ENCODE results near the gene NPIPA5. TPM values are rescaled to one million over a fixed set of nuclear protein-coding genes. Genes with fewer than 3 reads are reported as not detected.
"Not testable (repeated sequence)": the region's sequence is repeated elsewhere in the genome, so short reads cannot be mapped to it uniquely, and the experiment has no call there.

NPIPA5 gene
- total RNA-seq, 1 donor from 2014 or later: 15.9 TPM

GRCh38 chr16:15393025-15393424 is 14.9 kb upstream of the NPIPA5 start:
- DNase-seq (ENCODE audit: low spot score): not testable (repeated sequence)

GRCh38 chr16:15389916-15390315 is 11.8 kb upstream of the NPIPA5 start:
- DNase-seq (ENCODE audit: low spot score): not testable (repeated sequence)

GRCh38 chr16:15388060-15388459 is 10.0 kb upstream of the NPIPA5 start:
- not testable (repeated sequence) for DNase-seq (ENCODE audit: low spot score)

- not testable (repeated sequence) for DNase-seq (ENCODE audit: low spot score)
These were observed 4.7 kb upstream of the NPIPA5 start for GRCh38 chr16:15382810-15383209.

DNA sequence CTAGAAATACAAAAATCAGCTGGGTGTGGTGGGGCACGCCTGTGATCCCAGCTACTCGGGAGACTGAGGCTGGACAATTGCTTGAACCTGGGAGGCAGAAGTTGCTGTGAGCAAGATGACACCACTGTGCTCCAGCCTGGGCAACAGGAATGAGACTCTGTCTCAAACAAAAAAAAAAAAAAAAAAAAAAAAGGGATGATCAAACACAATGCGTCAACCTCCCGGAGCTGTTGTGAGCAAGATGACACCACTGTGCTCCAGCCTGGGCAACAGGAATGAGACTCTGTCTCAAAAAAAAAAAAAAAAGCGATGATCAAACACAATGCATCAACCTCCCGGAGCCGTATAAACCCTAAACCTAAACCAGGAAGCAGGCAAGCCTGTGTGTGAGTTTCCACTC is 20.6 kb downstream of the NPIPA5 start:
- not testable (repeated sequence) for DNase-seq (ENCODE audit: low spot score)

DNA sequence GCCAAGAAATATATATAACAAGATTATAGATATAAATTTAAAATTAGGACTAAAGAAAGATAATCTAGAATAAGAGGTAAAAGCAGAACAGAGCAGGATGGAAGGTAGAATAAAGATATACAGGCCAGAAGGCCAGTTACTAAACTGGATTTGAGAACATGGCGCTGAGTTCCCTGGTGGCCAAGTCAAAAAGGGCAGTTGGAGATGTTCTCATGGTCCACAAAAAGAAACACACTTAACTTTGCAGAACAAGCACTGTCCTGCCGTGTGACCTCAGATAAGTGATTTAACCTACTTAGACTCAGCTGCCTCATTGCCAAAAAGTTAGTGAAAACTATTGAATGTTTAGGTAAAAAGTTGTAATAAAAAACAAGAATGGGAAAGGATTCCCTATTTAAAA is 23.2 kb downstream of the NPIPA5 start:
- not testable (repeated sequence) for DNase-seq (ENCODE audit: low spot score)

DNA sequence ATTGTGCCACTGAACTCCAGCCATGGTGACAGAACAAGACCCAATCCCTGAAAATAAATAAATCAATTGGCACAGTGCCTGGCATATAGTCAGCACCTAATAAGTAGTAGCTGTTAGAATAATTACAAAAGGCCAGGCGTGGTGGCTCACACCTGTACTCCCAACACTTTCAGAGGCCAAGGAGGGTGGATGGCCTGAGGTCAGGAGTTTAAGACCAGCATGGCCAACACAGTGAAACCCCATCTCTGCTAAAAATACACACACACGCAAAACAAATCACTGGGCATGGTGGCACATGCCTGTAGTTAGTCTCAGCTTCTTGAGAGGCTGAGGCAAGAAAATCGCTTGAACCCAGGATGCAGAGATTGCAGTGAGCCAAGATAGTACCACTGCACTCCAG is 25.2 kb downstream of the NPIPA5 start:
- DNase-seq (ENCODE audit: low spot score): not testable (repeated sequence)

GRCh38 chr16:15351745-15352144 is 26.3 kb downstream of the NPIPA5 start:
- not testable (repeated sequence) for DNase-seq (ENCODE audit: low spot score)

- DNase-seq (ENCODE audit: low spot score): not testable (repeated sequence)
These were observed 26.8 kb downstream of the NPIPA5 start for GRCh38 chr16:15351251-15351650.

- DNase-seq (ENCODE audit: low spot score): not testable (repeated sequence)
These were observed 29.4 kb downstream of the NPIPA5 start for GRCh38 chr16:15348721-15349120.

GRCh38 chr16:15342337-15342736 is 35.8 kb downstream of the NPIPA5 start:
- not testable (repeated sequence) for DNase-seq (ENCODE audit: low spot score)

DNA sequence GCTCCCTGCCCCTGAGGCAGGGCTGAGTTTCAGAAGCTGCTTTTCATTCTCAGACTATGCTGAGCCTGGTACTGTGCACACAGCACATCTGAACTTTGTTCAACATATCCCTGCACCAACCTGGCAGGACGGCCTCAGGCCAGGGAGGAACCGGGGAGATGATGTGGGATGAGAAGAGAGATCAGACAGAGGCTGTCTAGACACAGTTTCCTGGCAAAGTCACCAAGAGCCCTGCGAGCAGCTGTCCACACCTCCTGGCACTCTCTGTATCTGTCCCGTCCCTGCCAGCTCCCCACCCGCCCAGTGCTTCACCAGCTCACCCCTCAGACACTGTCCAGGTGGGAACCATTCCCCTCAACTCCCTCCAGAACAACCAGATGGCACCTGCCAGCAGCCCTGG is 39.1 kb downstream of the NPIPA5 start:
- not testable (repeated sequence) for DNase-seq (ENCODE audit: low spot score)

- not testable (repeated sequence) for DNase-seq (ENCODE audit: low spot score)
These were observed 40.0 kb downstream of the NPIPA5 start for GRCh38 chr16:15337974-15338605.

DNA sequence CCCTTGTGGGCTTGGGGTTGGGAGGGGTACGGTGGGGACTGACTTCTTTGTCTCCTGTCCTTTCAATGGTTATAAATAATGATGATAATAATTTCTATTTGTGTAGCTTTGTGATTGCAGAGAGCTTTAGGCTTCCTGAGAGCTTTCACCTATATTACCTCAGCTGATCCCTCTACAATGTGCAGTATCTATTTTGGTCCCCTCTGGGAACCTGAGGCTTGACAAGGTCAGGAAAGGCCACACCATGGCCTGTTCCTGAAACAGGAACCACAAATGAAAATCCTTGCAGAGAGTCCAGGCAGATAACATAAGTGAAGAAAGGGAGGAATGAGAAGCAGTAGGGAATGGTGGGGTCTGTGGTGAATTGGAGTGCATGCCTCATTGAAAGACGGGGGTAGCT is 42.5 kb downstream of the NPIPA5 start:
- DNase-seq (ENCODE audit: low spot score): not testable (repeated sequence)

DNA sequence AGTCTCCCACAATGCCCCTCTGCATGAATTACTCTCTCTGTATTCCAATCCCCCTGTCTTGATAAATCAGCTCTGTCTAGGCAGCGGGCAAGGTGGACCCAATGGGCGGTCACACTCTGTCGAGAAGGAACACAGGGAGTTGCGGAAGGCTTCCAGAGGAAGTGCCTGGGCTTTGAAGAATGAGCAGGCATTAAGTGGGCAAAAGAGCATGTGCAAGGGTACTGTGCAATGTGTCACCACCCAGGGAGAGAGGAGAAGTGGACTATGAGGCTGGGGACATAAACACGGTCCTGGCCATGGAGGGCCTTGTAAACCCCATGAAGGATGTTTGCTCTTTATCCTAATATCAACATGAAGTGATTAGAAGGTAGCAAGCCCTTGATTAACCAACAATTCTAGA is 44.1 kb downstream of the NPIPA5 start:
- DNase-seq (ENCODE audit: low spot score): not testable (repeated sequence)

DNA sequence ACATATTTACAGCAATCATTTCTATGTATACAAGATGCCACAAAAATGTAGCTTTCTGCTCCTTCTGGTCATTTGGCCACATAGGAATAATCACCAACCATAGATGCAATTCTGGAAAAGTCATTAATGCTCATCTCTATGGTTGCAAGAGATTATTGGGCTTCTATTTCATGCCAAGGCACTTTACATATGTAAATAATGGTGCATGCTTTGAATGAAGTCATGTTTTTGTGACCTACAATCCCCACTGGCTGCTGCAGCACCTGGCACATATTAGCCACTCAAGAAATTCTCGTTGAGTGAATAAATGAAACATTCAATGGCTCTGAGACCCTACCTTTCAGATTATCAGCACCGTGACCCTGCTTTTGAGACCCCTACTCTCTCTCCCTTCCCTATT is 47.1 kb downstream of the NPIPA5 start:
- DNase-seq (ENCODE audit: low spot score): not testable (repeated sequence)

DNA sequence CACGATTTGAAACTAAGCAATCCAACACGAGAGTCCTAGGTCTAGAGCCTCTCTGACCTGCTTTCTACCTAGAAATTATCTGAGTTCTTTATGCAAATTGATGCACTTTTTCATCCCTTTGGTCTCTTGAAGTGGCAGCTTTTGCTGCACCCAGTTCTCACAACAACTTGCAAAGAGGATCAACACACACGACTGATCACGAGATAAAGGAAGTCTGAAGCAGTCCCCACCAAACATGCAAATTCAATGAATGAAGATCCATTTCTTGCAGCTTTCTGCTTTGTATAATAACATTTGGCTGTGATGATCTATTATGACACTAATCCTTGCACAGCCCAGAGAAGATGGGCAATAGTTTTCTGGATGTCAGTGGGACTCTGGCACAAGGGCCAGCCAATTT is 53.1 kb downstream of the NPIPA5 start:
- not testable (repeated sequence) for DNase-seq (ENCODE audit: low spot score)

- not testable (repeated sequence) for DNase-seq (ENCODE audit: low spot score)
These were observed 54.7 kb downstream of the NPIPA5 start for GRCh38 chr16:15323373-15323772.

- not testable (repeated sequence) for DNase-seq (ENCODE audit: low spot score)
These were observed 56.9 kb downstream of the NPIPA5 start for GRCh38 chr16:15321221-15321620.

- not testable (repeated sequence) for DNase-seq (ENCODE audit: low spot score)
These were observed 63.5 kb downstream of the NPIPA5 start for GRCh38 chr16:15314562-15314961.

Measured in mucosa of gallbladder (tissue), 1 donor.